NCI-H345 treated with DMSO at 0.1 percent for 48 hours (cell line): ENCODE measurements around the gene MYOZ2.

Experiments used
- DNase-seq: peaks from one replicate; lab custom pipeline; 2025; ENCODE audit not compliant: unreplicated experiment; lab: John Stamatoyannopoulos, UW

Gene MYOZ2

GRCh38 chr4:119135721-119136121, at the start of gene MYOZ2:
MYOZ2 (plus strand) TSS chr4:119135832; CDS start chr4:119136526, 694 bp downstream.
- DNase-seq = no peak

GRCh38 chr4:119087121-119087520, 48.5 kb upstream of the MYOZ2 start:
- DNase-seq = no peak

- DNase-seq = no peak
Observed at GRCh38 chr4:119087656-119088055, 48.0 kb upstream of the MYOZ2 start.

- DNase-seq = no peak
Observed at GRCh38 chr4:119093042-119093827, 42.4 kb upstream of the MYOZ2 start.

GRCh38 chr4:119097282-119097900, 38.2 kb upstream of the MYOZ2 start:
- DNase-seq = no peak

- no peak for DNase-seq
Observed at GRCh38 chr4:119098306-119098705, 37.3 kb upstream of the MYOZ2 start.

GRCh38 chr4:119099227-119099810, 36.3 kb upstream of the MYOZ2 start:
- no peak for DNase-seq

GRCh38 chr4:119100655-119101054, 35.0 kb upstream of the MYOZ2 start:
- DNase-seq = no peak

- DNase-seq = no peak
Observed at GRCh38 chr4:119103263-119103662, 32.4 kb upstream of the MYOZ2 start.

GRCh38 chr4:119104644-119105273, 30.9 kb upstream of the MYOZ2 start:
- DNase-seq = no peak

- DNase-seq = no peak
Observed at GRCh38 chr4:119105605-119106004, 30.0 kb upstream of the MYOZ2 start.

- no peak for DNase-seq
Observed at GRCh38 chr4:119106036-119107000, 29.3 kb upstream of the MYOZ2 start.

GRCh38 chr4:119110121-119110520, 25.5 kb upstream of the MYOZ2 start:
- DNase-seq = no peak

GRCh38 chr4:119111296-119111695, 24.3 kb upstream of the MYOZ2 start:
- DNase-seq = no peak

- DNase-seq = no peak
Observed at GRCh38 chr4:119113033-119113655, 22.5 kb upstream of the MYOZ2 start.

- no peak for DNase-seq
Observed at GRCh38 chr4:119116021-119116420, 19.6 kb upstream of the MYOZ2 start.

- DNase-seq = no peak
Observed at GRCh38 chr4:119116925-119117900, 18.4 kb upstream of the MYOZ2 start.

GRCh38 chr4:119118397-119118796, 17.2 kb upstream of the MYOZ2 start:
- DNase-seq = no peak

GRCh38 chr4:119124352-119124751, 11.3 kb upstream of the MYOZ2 start:
- DNase-seq = no peak
